Transverse colon (tissue), 4 donors: ENCODE data around the gene SAA1. TPM values are rescaled to one million over a fixed set of nuclear protein-coding genes. Genes with fewer than 3 reads are reported as not detected.

Experiments
- DNase-seq: peaks from one replicate; pipeline ENCODE4 v3.0.0-alpha.2; 2019
- H3K27ac ChIP-seq, 4 donors: fragments of 200-600 bp; sonication (generic); 2 replicates each; pipeline ENCODE4 v1.5.1; 2016 to 2018; ENCODE audit warnings: inconsistent platforms in 4 of 4
- H3K27me3 ChIP-seq: fragments of 200-600 bp; sonication (generic); 2 replicates; pipeline ENCODE4 v1.5.1; 2017; ENCODE audit warnings: inconsistent platforms
- H3K36me3 ChIP-seq, 4 donors: fragments of 200-600 bp; sonication (generic); 2 replicates each; pipeline ENCODE4 v1.5.1; 2017 to 2019; ENCODE audit warnings: inconsistent platforms in 4 of 4
- H3K4me1 ChIP-seq, 4 donors: fragments of 200-600 bp; sonication (generic); 2 replicates each; pipeline ENCODE4 v1.5.1; 2017 to 2020; ENCODE audit warnings: inconsistent platforms in 4 of 4
- H3K4me3 ChIP-seq, 4 donors: fragments of 200-600 bp; sonication (generic); 1 replicate in 1 of 4; 2 replicates in 3 of 4; pipeline versions ENCODE4 v1.5.1 to v1.6.1; 2017 to 2019; ENCODE audit warnings: inconsistent platforms in 4 of 4
- H3K9me3 ChIP-seq, 2 donors: fragments of 200-600 bp; sonication (generic); 2 replicates each; pipeline ENCODE4 v1.5.1; 2017 to 2019; ENCODE audit warnings: inconsistent platforms in 2 of 2
- CTCF ChIP-seq, 5 experiments: fragments of 200-600 bp in 3 of 5; fragments of 450-650 bp in 2 of 5; sonication (generic) in 3 of 5; IDR thresholded peaks; 1 replicate in 2 of 5; 2 replicates in 3 of 5; pipeline ENCODE4 v1.5.1; 2016 to 2017; ENCODE audit warnings: antibody characterized with exemption in 5 of 5, inconsistent platforms in 3 of 5, mild to moderate bottlenecking in 2 of 5, moderate library complexity in 1 of 5
- EP300 ChIP-seq: sonication (generic); formaldehyde crosslinking; IDR thresholded peaks from one replicate; pipeline ENCODE4 v1.6.1; 2017; ENCODE audit warnings: antibody characterized with exemption, low read depth
- POLR2A ChIP-seq: fragments of 450-650 bp; IDR thresholded peaks from one replicate; pipeline ENCODE4 v1.6.1; 2016; ENCODE audit warnings: antibody characterized with exemption, mild to moderate bottlenecking, moderate library complexity
- POLR2AphosphoS5 ChIP-seq, 3 donors: sonication (generic); formaldehyde crosslinking; IDR thresholded peaks; one replicate each; pipeline ENCODE4 v1.6.1; 2016; ENCODE audit warnings: antibody characterized with exemption in 3 of 3
- WGBS, 2 donors: methylation state at CpG; one replicate each; pipeline ENCODE4 v1.1.5; 2018; ENCODE audit warnings: low coverage in 1 of 2; 5-methylcytosine and 5-hydroxymethylcytosine counted together
- in situ Hi-C, 4 donors: fragments of 200-750 bp; cut with MboI; loops; one replicate each; pipeline versions ENCODE4 v1.15.0 to v1.15.1; 2017; ENCODE audit warnings: low sequenced_read_pairs in 3 of 4, low pct_ligation_motif_present in 1 of 4, low pct_unique_long_range_greater_than_20kb in 1 of 4
- intact Hi-C: fragments of 100-400 bp; cut with DNase I; formaldehyde crosslinking; loops from one replicate; pipeline ENCODE4 v1.15.1; 2023; ENCODE audit warnings: low total_unique reads
- total RNA-seq, 4 donors: library from RNA; depleted of rRNA; stranded (reverse); fragments of >200 nt; gene quantifications; one replicate each; pipeline ENCODE4 v1.1.0, GENCODE V29; 2016

Gene SAA1
- total RNA-seq, 4 donors from 2014 or later, result 6.0 to 38.9 (median 17.1) TPM; not detected in 1

GRCh38 chr11:18225913-18226312, 40.2 kb upstream of the SAA1 start:
- Histone ChIP-seq H3K4me3 (no peak overlapping the region), H3K27ac (no peak overlapping the region), H3K36me3 (no peaks in the 10 kb centered on the region), H3K4me1 (no peaks in the 10 kb centered on the region), H3K9me3 (no peaks in the 10 kb centered on the region), H3K27me3 (no peaks in the 10 kb centered on the region)
- 55 to 73% methylated on average over 2 of the region's 2 CpGs for WGBS, 2 donors
- intact Hi-C loops (no loop called here), in situ Hi-C loops (no loop called here)
- TF ChIP-seq CTCF (IDR thresholded peaks at IDR 0.05) (no peak), POLR2AphosphoS5 (IDR thresholded peaks at IDR 0.05) (no peak), EP300 (no peak), POLR2A (no peak)
- DNase-seq, result no peak

GRCh38 chr11:18229501-18229900, 36.6 kb upstream of the SAA1 start:
- Histone ChIP-seq H3K36me3 (no peaks in the 10 kb centered on the region), H3K9me3 (no peaks in the 10 kb centered on the region), H3K27me3 (no peaks in the 10 kb centered on the region), H3K4me1 (no peaks in the 10 kb centered on the region), H3K27ac (peak overlapping the region in 1 of 4 donors; percentile 3), H3K4me3 (no peak overlapping the region)
- in situ Hi-C loops (no loop called here), intact Hi-C loops (no loop called here)
- WGBS, 2 donors, result 79% methylated on average over 3 of the region's 3 CpGs; no CpG with 5 or more reads in 1 of the 2 donors
- DNase-seq, result no peak
- TF ChIP-seq POLR2A (no peak), POLR2AphosphoS5 (IDR thresholded peaks at IDR 0.05) (no peak), EP300 (no peak), CTCF (IDR thresholded peaks at IDR 0.05) (no peak)

- intact Hi-C loops (no loop called here), in situ Hi-C loops (no loop called here)
- TF ChIP-seq CTCF (IDR thresholded peaks at IDR 0.05) (no peak), EP300 (no peak), POLR2AphosphoS5 (IDR thresholded peaks at IDR 0.05) (no peak), POLR2A (no peak)
- Histone ChIP-seq H3K27ac (no peak overlapping the region), H3K4me1 (no peaks in the 10 kb centered on the region), H3K27me3 (no peaks in the 10 kb centered on the region), H3K9me3 (no peaks in the 10 kb centered on the region), H3K36me3 (no peaks in the 10 kb centered on the region), H3K4me3 (no peak overlapping the region)
- 89% methylated on average over 2 of the region's 2 CpGs; no CpG with 5 or more reads in 1 of the 2 donors for WGBS, 2 donors
- no peak for DNase-seq
These were observed 35.2 kb upstream of the SAA1 start for GRCh38 chr11:18230859-18231258.

- in situ Hi-C loops, result no loop called here
- WGBS, 2 donors, result 86 to 89% methylated on average over 4 of the region's 4 CpGs
- no peaks in the 10 kb centered on the region for H3K4me1 ChIP-seq
- no peak for TF ChIP-seq POLR2AphosphoS5 (IDR thresholded peaks at IDR 0.05)
- no peak for TF ChIP-seq POLR2A
- TF ChIP-seq CTCF (IDR thresholded peaks at IDR 0.05), result no peak
- TF ChIP-seq EP300, result no peak
- DNase-seq, result no peak
- H3K27me3 ChIP-seq, result peaks cover 12% of the 10 kb centered on the region
- no peaks in the 10 kb centered on the region for H3K9me3 ChIP-seq
- H3K27ac ChIP-seq, result no peak overlapping the region
- H3K36me3 ChIP-seq, result no peaks in the 10 kb centered on the region
- intact Hi-C loops, result no loop called here
- H3K4me3 ChIP-seq, result no peak overlapping the region
These were observed 32.2 kb upstream of the SAA1 start for GRCh38 chr11:18233912-18234311.
